Peyer's patch (tissue), 4 donors: ENCODE data around the gene ZNF26.

Experiments used
- CTCF ChIP-seq, 6 experiments: fragments of 450-650 bp in 4 of 6; fragments of 200-600 bp in 2 of 6; sonication (generic) in 1 of 6; IDR thresholded peaks; one replicate each; pipeline ENCODE4 v1.5.1; 2017 to 2019; ENCODE audit warnings: antibody characterized with exemption in 6 of 6, mild to moderate bottlenecking in 3 of 6, moderate library complexity in 1 of 6
- POLR2A ChIP-seq, 2 donors: fragments of 450-650 bp; IDR thresholded peaks; one replicate each; pipeline ENCODE4 v1.5.1; 2017; ENCODE audit warnings: antibody characterized with exemption in 2 of 2, mild to moderate bottlenecking in 2 of 2, moderate library complexity in 2 of 2

- TF ChIP-seq POLR2A (IDR thresholded peaks at IDR 0.05) = no peak
- no peak for TF ChIP-seq CTCF (IDR thresholded peaks at IDR 0.05)
Observed at GRCh38 chr12:132953163-132953425, 33.1 kb upstream of the ZNF26 start.
